Activated gamma-delta T cell treated with anti-CD3 and anti-CD28 coated beads, Interleukin-2, amount 50 U/mL, for 16 hours (primary cell): Measurements from ENCODE around the gene EPHB4.
"Not testable (repeated sequence)": the region's sequence is repeated elsewhere in the genome, so short reads cannot be mapped to it uniquely, and the experiment has no call there.

ENCODE experiments used
- DNase-seq: peaks from one replicate; pipeline ENCODE4 v3.0.0-alpha.2; 2020; ENCODE audit warnings: low read depth

Gene EPHB4

GRCh38 chr7:100827330-100828226, at the start of gene EPHB4:
TSS of gene EPHB4 (minus strand) at chr7:100827523. CDS start at chr7:100827030, 493 bp downstream.
- DNase-seq: no peak

GRCh38 chr7:100875356-100875751, 48.0 kb upstream of the EPHB4 start:
- no peak for DNase-seq

GRCh38 chr7:100874577-100875355, 47.4 kb upstream of the EPHB4 start, which contains the start of gene SRRT:
TSS of gene SRRT (plus strand) at chr7:100875103. CDS start at chr7:100875591, 488 bp downstream.
- DNase-seq: peak; percentile 97

- DNase-seq: no peak
These were observed 46.9 kb upstream of the EPHB4 start for GRCh38 chr7:100874300-100874576.

- DNase-seq: no peak
These were observed 46.4 kb upstream of the EPHB4 start for GRCh38 chr7:100873599-100874299.

- DNase-seq: no peak
These were observed 40.6 kb upstream of the EPHB4 start for GRCh38 chr7:100867776-100868485.

- DNase-seq: no peak
These were observed 39.9 kb upstream of the EPHB4 start, which contains the start of gene TRIP6 for GRCh38 chr7:100867040-100867775. TSS of gene TRIP6 (plus strand) at chr7:100867387. CDS start at chr7:100867498, 111 bp downstream.

GRCh38 chr7:100866729-100867039, 39.4 kb upstream of the EPHB4 start:
- no peak for DNase-seq

GRCh38 chr7:100865938-100866728, 38.8 kb upstream of the EPHB4 start:
- no peak for DNase-seq

GRCh38 chr7:100865372-100865911, 38.1 kb upstream of the EPHB4 start:
- no peak for DNase-seq

- no peak for DNase-seq
These were observed 37.0 kb upstream of the EPHB4 start for GRCh38 chr7:100864263-100864845.

- DNase-seq: no peak
These were observed 36.2 kb upstream of the EPHB4 start for GRCh38 chr7:100863406-100863950.

GRCh38 chr7:100861616-100861985, 34.3 kb upstream of the EPHB4 start:
- no peak for DNase-seq

- DNase-seq: no peak
These were observed 33.6 kb upstream of the EPHB4 start for GRCh38 chr7:100860702-100861615.

- DNase-seq: no peak
These were observed 32.5 kb upstream of the EPHB4 start for GRCh38 chr7:100859856-100860255.

- DNase-seq: no peak
These were observed 29.6 kb upstream of the EPHB4 start for GRCh38 chr7:100856871-100857282.

- no peak for DNase-seq
These were observed 28.2 kb upstream of the EPHB4 start for GRCh38 chr7:100855515-100855914.

- DNase-seq: not testable (repeated sequence)
These were observed 27.6 kb upstream of the EPHB4 start for GRCh38 chr7:100854899-100855298.
